Measurements from ENCODE around the gene AKAP13. TPM values are rescaled to one million over a fixed set of nuclear protein-coding genes. Genes with fewer than 3 reads are reported as not detected.

Gene AKAP13
- total RNA-seq, 1 experiment from 2014 or later = 47.3 TPM

DNA sequence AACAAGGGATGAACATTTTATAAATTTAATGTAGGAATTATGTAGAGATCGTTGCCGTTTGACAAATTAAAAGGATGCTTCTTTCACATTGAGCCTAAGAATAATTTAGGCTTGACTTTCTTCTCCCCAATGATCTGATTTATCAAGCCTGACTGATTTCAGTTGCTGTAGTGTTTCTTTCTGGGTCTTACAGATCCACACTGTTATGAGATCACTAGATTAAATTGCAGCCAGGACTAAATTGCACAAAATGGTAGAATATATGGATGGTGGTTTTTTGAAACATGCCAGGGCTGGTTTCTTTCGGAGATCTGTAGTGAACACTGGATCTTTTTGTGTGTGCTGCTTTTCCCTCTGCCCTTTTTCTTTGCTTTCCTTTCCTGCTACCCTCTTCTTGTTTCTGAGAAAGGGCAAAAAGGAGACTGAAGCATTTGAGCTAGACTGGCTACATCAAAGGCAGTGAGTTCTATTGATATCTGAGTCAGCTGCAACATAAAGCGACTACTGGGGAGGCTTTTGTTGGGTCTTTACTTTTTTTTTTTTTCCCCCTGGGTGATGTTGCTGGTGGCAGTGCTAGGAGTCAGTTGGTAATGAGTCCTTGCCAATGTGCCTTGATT, 83.0 kb downstream of the AKAP13 start:
- Histone ChIP-seq H3K56ac (ENCODE audit: insufficient read length, low read depth, low read length) (no peak overlapping the region), H2AK5ac (ENCODE audit: insufficient read length, low read length) (no peak overlapping the region), H3K4me2 (ENCODE audit: insufficient read depth, insufficient read length, low read length) (no peak overlapping the region), H3K23me2 (ENCODE audit: insufficient read length, low read depth, low read length, poor library complexity, severe bottlenecking) (no peaks in the 10 kb centered on the region), H3K14ac (ENCODE audit: insufficient read depth, low read length) (no peak overlapping the region), H2BK20ac (ENCODE audit: low read depth, low read length, poor library complexity, severe bottlenecking) (no peak overlapping the region), H3K27me3 (ENCODE audit: insufficient read depth, low read length) (no peaks in the 10 kb centered on the region), H2BK5ac (ENCODE audit: insufficient read length, low read length) (no peak overlapping the region), H3K18ac (ENCODE audit: insufficient read length, low read depth, low read length) (no peak overlapping the region), H3T11ph (ENCODE audit: low read length) (no peak overlapping the region), H4K20me1 (ENCODE audit: control insufficient read depth, insufficient read depth, insufficient read length) (no peaks in the 10 kb centered on the region), H2BK120ac (ENCODE audit: low read depth, low read length, poor library complexity, severe bottlenecking) (no peak overlapping the region), H3K79me2 (ENCODE audit: insufficient read depth, low read length) (peaks cover 4% of the 10 kb centered on the region; the same call in 1 of the 2 replicates), H3K27ac (ENCODE audit: insufficient read length, low read depth, low read length) (no peak overlapping the region), H4K8ac (replicated peaks; ENCODE audit: insufficient read length, low read depth, low read length) (no peak overlapping the region), H2BK12ac (ENCODE audit: insufficient read length, low read depth, low read length) (no peak overlapping the region), H3K9ac (ENCODE audit: extremely low read depth, insufficient read length, low read length) (no peak overlapping the region), H3K9me3 (ENCODE audit: control insufficient read depth, low read depth, low read length) (no peaks in the 10 kb centered on the region), H3K4ac (ENCODE audit: low read depth, low read length) (no peak overlapping the region), H4K91ac (ENCODE audit: insufficient read length, low read depth, low read length) (no peak overlapping the region), H3K23ac (ENCODE audit: insufficient read length, low read depth, low read length) (no peak overlapping the region), H2AFZ (ENCODE audit: low read length) (no peak overlapping the region), H4K5ac (ENCODE audit: insufficient read length, low read depth, low read length) (no peak overlapping the region), H3K79me1 (ENCODE audit: insufficient read depth, low read depth, low read length, poor library complexity, severe bottlenecking) (peaks cover 3% of the 10 kb centered on the region), H2BK15ac (ENCODE audit: low read depth, low read length) (no peak overlapping the region), H3K4me1 (ENCODE audit: insufficient read depth, low read length) (no peaks in the 10 kb centered on the region; the same call in 1 of the 2 replicates)
- no CpG with 5 or more reads among the region's 4 CpGs for WGBS (ENCODE audit: extremely low coverage, insufficient read length, low lambda C conversion rate)
- peaks cover 0 to 6% (median 0%) of the 10 kb centered on the region in 3 experiments; a peak in 3 of 7 replicates for H3K36me3 Mint-ChIP-seq (ENCODE audit: insufficient read depth in 1 of 3, low read depth in 3 of 3)
- H3K27me3 Mint-ChIP-seq (ENCODE audit: low read depth) = no peaks in the 10 kb centered on the region
- H3K4me1 Mint-ChIP-seq = peaks cover 37 to 39% of the 10 kb centered on the region in 2 experiments
- DNase-seq = no peak
- no peak overlapping the region; a peak in 2 of 7 replicates for H3K27ac Mint-ChIP-seq
- TF ChIP-seq, protein P1, sequence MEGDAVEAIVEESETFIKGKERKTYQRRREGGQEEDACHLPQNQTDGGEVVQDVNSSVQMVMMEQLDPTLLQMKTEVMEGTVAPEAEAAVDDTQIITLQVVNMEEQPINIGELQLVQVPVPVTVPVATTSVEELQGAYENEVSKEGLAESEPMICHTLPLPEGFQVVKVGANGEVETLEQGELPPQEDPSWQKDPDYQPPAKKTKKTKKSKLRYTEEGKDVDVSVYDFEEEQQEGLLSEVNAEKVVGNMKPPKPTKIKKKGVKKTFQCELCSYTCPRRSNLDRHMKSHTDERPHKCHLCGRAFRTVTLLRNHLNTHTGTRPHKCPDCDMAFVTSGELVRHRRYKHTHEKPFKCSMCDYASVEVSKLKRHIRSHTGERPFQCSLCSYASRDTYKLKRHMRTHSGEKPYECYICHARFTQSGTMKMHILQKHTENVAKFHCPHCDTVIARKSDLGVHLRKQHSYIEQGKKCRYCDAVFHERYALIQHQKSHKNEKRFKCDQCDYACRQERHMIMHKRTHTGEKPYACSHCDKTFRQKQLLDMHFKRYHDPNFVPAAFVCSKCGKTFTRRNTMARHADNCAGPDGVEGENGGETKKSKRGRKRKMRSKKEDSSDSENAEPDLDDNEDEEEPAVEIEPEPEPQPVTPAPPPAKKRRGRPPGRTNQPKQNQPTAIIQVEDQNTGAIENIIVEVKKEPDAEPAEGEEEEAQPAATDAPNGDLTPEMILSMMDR (conservative IDR thresholded peaks at IDR 0.05) = no peak
- no peaks in the 10 kb centered on the region; a peak in 2 of 5 replicates for H3K9me3 Mint-ChIP-seq
- H3K4me3 Mint-ChIP-seq = no peak overlapping the region
